SJCRH30 (cell line): ENCODE measurements around the gene DPP4. TPM values are rescaled to one million over a fixed set of nuclear protein-coding genes. Genes with fewer than 3 reads are reported as not detected.
"Not testable (repeated sequence)": the region's sequence is repeated elsewhere in the genome, so short reads cannot be mapped to it uniquely, and the experiment has no call there.

Experiments used
- DNase-seq, 2 experiments: peaks; one replicate each; pipeline ENCODE4 v3.0.0-alpha.2; 2015 to 2020
- H3K27ac ChIP-seq: fragments of 250-450 bp; sonication (Bioruptor Pico); 2 replicates; pipeline ENCODE4 v1.5.1; 2020; ENCODE audit warnings: mild to moderate bottlenecking, moderate library complexity
- H3K27me3 ChIP-seq: fragments of 250-450 bp; sonication (Bioruptor Pico); 2 replicates; pipeline ENCODE4 v1.5.1; 2020; ENCODE audit warnings: mild to moderate bottlenecking, moderate library complexity
- H3K36me3 ChIP-seq: fragments of 250-450 bp; sonication (Bioruptor Pico); 2 replicates; pipeline ENCODE4 v1.5.1; 2020; ENCODE audit warnings: mild to moderate bottlenecking, moderate library complexity
- H3K4me1 ChIP-seq: fragments of 250-450 bp; sonication (Bioruptor Pico); 2 replicates; pipeline ENCODE4 v1.5.1; 2020; ENCODE audit warnings: mild to moderate bottlenecking, moderate library complexity
- H3K4me3 ChIP-seq: fragments of 250-450 bp; sonication (Bioruptor Pico); 2 replicates; pipeline ENCODE4 v1.5.1; 2020; ENCODE audit warnings: mild to moderate bottlenecking, moderate library complexity
- H3K9me3 ChIP-seq: fragments of 250-450 bp; sonication (Bioruptor Pico); replicated peaks from 2 replicates; pipeline ENCODE4 v1.5.1; 2020; ENCODE audit warnings: mild to moderate bottlenecking, moderate library complexity
- total RNA-seq: library from RNA; depleted of rRNA; stranded (reverse); fragments of >200 nt; shearing (Covaris generic); gene quantifications from 2 replicates; pipeline ENCODE4 v1.2.3, GENCODE V29; 2014; rRNA removed

The DPP4 gene
- total RNA-seq, 1 experiment from 2014 or later, result not detected

- Histone ChIP-seq H3K27me3 (no peaks in the 10 kb centered on the region), H3K36me3 (no peaks in the 10 kb centered on the region), H3K4me3 (no peak overlapping the region), H3K4me1 (no peaks in the 10 kb centered on the region), H3K27ac (no peak overlapping the region), H3K9me3 (no peaks in the 10 kb centered on the region)
- DNase-seq, result no peak
Observed at GRCh38 chr2:161964160-161964559, 109.9 kb downstream of the DPP4 start.

GRCh38 chr2:161962160-161962559 is 111.9 kb downstream of the DPP4 start:
- Histone ChIP-seq H3K4me3 (no peak overlapping the region), H3K4me1 (no peaks in the 10 kb centered on the region), H3K36me3 (no peaks in the 10 kb centered on the region), H3K27ac (no peak overlapping the region), H3K9me3 (no peaks in the 10 kb centered on the region), H3K27me3 (no peaks in the 10 kb centered on the region)
- DNase-seq, result no peak

- no peaks in the 10 kb centered on the region for H3K36me3 ChIP-seq
- DNase-seq, result no peak
- no peak overlapping the region for H3K4me3 ChIP-seq
- no peaks in the 10 kb centered on the region for H3K27me3 ChIP-seq
- no peaks in the 10 kb centered on the region for H3K9me3 ChIP-seq
- no peak overlapping the region for H3K27ac ChIP-seq
- no peaks in the 10 kb centered on the region for H3K4me1 ChIP-seq
Observed at GRCh38 chr2:161961061-161961460, 113.0 kb downstream of the DPP4 start.

GRCh38 chr2:161956738-161957137 is 117.3 kb downstream of the DPP4 start:
- Histone ChIP-seq H3K36me3 (no peaks in the 10 kb centered on the region), H3K4me1 (0 out of 2 replicates have a peak, but pooled peaks cover 2% of the 10 kb centered on the region), H3K27ac (no peak overlapping the region), H3K4me3 (no peak overlapping the region), H3K27me3 (no peaks in the 10 kb centered on the region), H3K9me3 (no peaks in the 10 kb centered on the region)
- no peak for DNase-seq

- DNase-seq, result no peak
- Histone ChIP-seq H3K36me3 (no peaks in the 10 kb centered on the region), H3K27me3 (no peaks in the 10 kb centered on the region), H3K9me3 (no peaks in the 10 kb centered on the region), H3K4me1 (0 out of 2 replicates have a peak, but pooled peaks cover 2% of the 10 kb centered on the region), H3K4me3 (no peak overlapping the region), H3K27ac (no peak overlapping the region)
Observed at GRCh38 chr2:161955211-161955610, 118.8 kb downstream of the DPP4 start.

GRCh38 chr2:161954103-161954502 is 119.9 kb downstream of the DPP4 start:
- DNase-seq, result peak; percentile 5 to 21
- 0 out of 2 replicates have a peak, but pooled peaks cover 2% of the 10 kb centered on the region for H3K4me1 ChIP-seq
- no peak overlapping the region for H3K4me3 ChIP-seq
- no peaks in the 10 kb centered on the region for H3K9me3 ChIP-seq
- H3K27me3 ChIP-seq, result no peaks in the 10 kb centered on the region
- H3K27ac ChIP-seq, result no peak overlapping the region
- H3K36me3 ChIP-seq, result no peaks in the 10 kb centered on the region

GRCh38 chr2:161953367-161953766 is 120.6 kb downstream of the DPP4 start:
- DNase-seq, H3K4me1 ChIP-seq, H3K27ac ChIP-seq, H3K4me3 ChIP-seq, H3K27me3 ChIP-seq, H3K36me3 ChIP-seq, H3K9me3 ChIP-seq: not testable (repeated sequence)

GRCh38 chr2:161952783-161953191 is 121.2 kb downstream of the DPP4 start:
- H3K36me3 ChIP-seq, result no peaks in the 10 kb centered on the region
- H3K9me3 ChIP-seq, result no peaks in the 10 kb centered on the region
- H3K4me3 ChIP-seq, result no peak overlapping the region
- no peak overlapping the region for H3K27ac ChIP-seq
- 0 out of 2 replicates have a peak, but pooled peaks cover 2% of the 10 kb centered on the region for H3K4me1 ChIP-seq
- DNase-seq, result no peak
- no peaks in the 10 kb centered on the region for H3K27me3 ChIP-seq

GRCh38 chr2:161947836-161948235 is 126.2 kb downstream of the DPP4 start:
- Histone ChIP-seq H3K27ac (no peak overlapping the region), H3K27me3 (no peaks in the 10 kb centered on the region), H3K9me3 (no peaks in the 10 kb centered on the region), H3K4me1 (no peaks in the 10 kb centered on the region), H3K36me3 (no peaks in the 10 kb centered on the region), H3K4me3 (no peak overlapping the region)
- DNase-seq, result no peak

GRCh38 chr2:161947406-161947805 is 126.6 kb downstream of the DPP4 start:
- H3K4me1 ChIP-seq, result no peaks in the 10 kb centered on the region
- no peaks in the 10 kb centered on the region for H3K9me3 ChIP-seq
- DNase-seq, result no peak
- no peaks in the 10 kb centered on the region for H3K36me3 ChIP-seq
- H3K4me3 ChIP-seq, result no peak overlapping the region
- no peaks in the 10 kb centered on the region for H3K27me3 ChIP-seq
- H3K27ac ChIP-seq, result no peak overlapping the region

GRCh38 chr2:161946489-161947107 is 127.4 kb downstream of the DPP4 start:
- Histone ChIP-seq H3K4me1 (no peaks in the 10 kb centered on the region), H3K4me3 (no peak overlapping the region), H3K9me3 (no peaks in the 10 kb centered on the region), H3K36me3 (no peaks in the 10 kb centered on the region), H3K27me3 (no peaks in the 10 kb centered on the region), H3K27ac (no peak overlapping the region)
- DNase-seq, result peak in 1 of 2 experiments; percentile 47

GRCh38 chr2:161943011-161943410 is 131.0 kb downstream of the DPP4 start:
- Histone ChIP-seq H3K9me3 (no peaks in the 10 kb centered on the region), H3K36me3 (no peaks in the 10 kb centered on the region), H3K4me3 (no peak overlapping the region), H3K27me3 (no peaks in the 10 kb centered on the region), H3K27ac (no peak overlapping the region), H3K4me1 (no peaks in the 10 kb centered on the region)
- DNase-seq, result no peak

Other genes with a start within 250 kb of the DPP4 start
- not detected in 2 replicates for gene GCG, start 78.0 kb upstream of the DPP4 start, total RNA-seq
- gene FAP, start 169.2 kb upstream of the DPP4 start, total RNA-seq, result 1.1 and 3.6 TPM in 2 replicates
- not detected in 2 replicates for gene IFIH1, start 244.5 kb upstream of the DPP4 start, total RNA-seq